Measurements from ENCODE around the gene CNOT6L. TPM values are rescaled to one million over a fixed set of nuclear protein-coding genes. Genes with fewer than 3 reads are reported as not detected.

Gene CNOT6L
- total and polyA plus RNA-seq, 2 of the 4 experiments (the other 2 are of a cell fraction), result 3.5 to 21.1 TPM

- H3K4ac ChIP-seq (ENCODE audit: low read depth, low read length), result no peak overlapping the region
- peak overlapping the region; percentile 77 for H3K4me3 ChIP-seq (ENCODE audit: insufficient read depth, low read depth, low read length)
- H2AK9ac ChIP-seq (replicated peaks; ENCODE audit: low read depth, low read length, poor library complexity), result no peak overlapping the region
- peak overlapping the region; percentile 19; the same call in 1 of the 2 replicates for H3K23ac ChIP-seq (ENCODE audit: low read depth, low read length)
- no peaks in the 10 kb centered on the region for H3K36me3 ChIP-seq (ENCODE audit: control insufficient read depth, insufficient read depth, low read length)
- H2AK5ac ChIP-seq (ENCODE audit: low read depth, low read length), result no peak overlapping the region
- H2BK5ac ChIP-seq (ENCODE audit: low read depth, low read length, poor library complexity, severe bottlenecking), result no peak overlapping the region
- H2AFZ ChIP-seq (replicated peaks; ENCODE audit: low read length, poor library complexity), result no peak overlapping the region
- no peak overlapping the region; the same call in 1 of the 2 replicates for H3K14ac ChIP-seq (replicated peaks; ENCODE audit: low read depth, low read length)
- BruUV-seq (replicated peaks), result no TSS peak
- no peaks in the 10 kb centered on the region for H3K9me3 ChIP-seq (ENCODE audit: control insufficient read depth, insufficient read depth, low read length)
- no peak for ATAC-seq (ENCODE audit: low read depth)
- ChIA-PET POLR2A (ENCODE audit: unreplicated experiment) (no interaction called here), CTCF (interaction anchor here (0.5 to 1.6 kb wide), 7 partner anchors 10 to 122 kb away, joined by 3 to 8 read pairs (median 3); no protein-coding TSS in a partner anchor)
- no peaks in the 10 kb centered on the region for H3K9me1 ChIP-seq (ENCODE audit: insufficient read depth, low read length)
- dilution Hi-C loops (cut with HindIII; ENCODE audit: low sequenced_read_pairs, unreplicated experiment), result no loop called here
- no peak overlapping the region for H3K18ac ChIP-seq (ENCODE audit: low read depth, low read length)
- H3K27me3 ChIP-seq (ENCODE audit: control insufficient read depth, insufficient read depth, low read length), result no peaks in the 10 kb centered on the region
- H4K20me1 ChIP-seq (ENCODE audit: insufficient read depth, low read length), result peaks cover 16% of the 10 kb centered on the region; the same call in 1 of the 2 replicates
- H4K91ac ChIP-seq (ENCODE audit: insufficient read depth, low read depth, low read length), result no peak overlapping the region
- no peak overlapping the region for H2BK15ac ChIP-seq (ENCODE audit: low read depth, low read length)
- H3K4me1 ChIP-seq (ENCODE audit: control insufficient read depth, insufficient read depth, low read length), result peaks cover 2% of the 10 kb centered on the region
- H3K27ac ChIP-seq (ENCODE audit: insufficient read depth, low read length), result peak overlapping the region; percentile 12; the same call in 1 of the 2 replicates
- TF ChIP-seq MAZ (IDR thresholded peaks at IDR 0.05; ENCODE audit: borderline replicate concordance, low read depth, low read length) (no peak), MXI1 (IDR thresholded peaks at IDR 0.05; ENCODE audit: borderline replicate concordance, low read depth, low read length) (no peak)
- no peak for DNase-seq
- intact Hi-C loops (cut with micrococcal nuclease), result loop anchor here (1.0 to 5.0 kb wide), 3 partner anchors 40 to 120 kb away; partner anchors contain the start of gene MRPL1
- H4K8ac ChIP-seq (ENCODE audit: low read depth in 2 of 2, low read length in 2 of 2), result no peak overlapping the region
- no peak overlapping the region for H4K5ac ChIP-seq (ENCODE audit: low read depth, low read length)
- H3K79me1 ChIP-seq (ENCODE audit: low read depth in 1 of 2, low read length in 2 of 2), result peaks cover 8 to 17% of the 10 kb centered on the region in 2 experiments
- in situ Hi-C loops (cut with MboI; ENCODE audit: low sequenced_read_pairs), result no loop called here
- no peak overlapping the region for H3K56ac ChIP-seq (ENCODE audit: extremely low read depth, insufficient read depth, low read length)
- H2BK120ac ChIP-seq (ENCODE audit: low read depth, low read length), result no peak overlapping the region
- no CpG with 5 or more reads among the region's 8 CpGs for WGBS, 2 experiments (ENCODE audit: extremely low coverage in 2 of 2, insufficient read length in 1 of 2)
- H3K4me2 ChIP-seq (ENCODE audit: low read depth, low read length), result peak overlapping the region; percentile 85
- H2BK20ac ChIP-seq (ENCODE audit: low read depth, low read length), result no peak overlapping the region
- peak overlapping the region; percentile 61; the same call in 1 of the 2 replicates for H3K9ac ChIP-seq (ENCODE audit: low read depth, low read length)
These were observed 1.7 kb downstream of the CNOT6L start for GRCh38 chr4:77817304-77818072.
